SH-SY5Y (cell line): ENCODE data around the gene PCDHGB3.

Experiments used
- GATA2 ChIP-seq: IDR thresholded peaks from 2 replicates; pipeline ENCODE4 v1.6.1; 2011; ENCODE audit warnings: mild to moderate bottlenecking, low read depth, low read length
- GATA3 ChIP-seq: IDR thresholded peaks from 2 replicates; pipeline ENCODE4 v1.6.1; 2011; ENCODE audit warnings: low read depth, mild to moderate bottlenecking, low read length, moderate library complexity

DNA sequence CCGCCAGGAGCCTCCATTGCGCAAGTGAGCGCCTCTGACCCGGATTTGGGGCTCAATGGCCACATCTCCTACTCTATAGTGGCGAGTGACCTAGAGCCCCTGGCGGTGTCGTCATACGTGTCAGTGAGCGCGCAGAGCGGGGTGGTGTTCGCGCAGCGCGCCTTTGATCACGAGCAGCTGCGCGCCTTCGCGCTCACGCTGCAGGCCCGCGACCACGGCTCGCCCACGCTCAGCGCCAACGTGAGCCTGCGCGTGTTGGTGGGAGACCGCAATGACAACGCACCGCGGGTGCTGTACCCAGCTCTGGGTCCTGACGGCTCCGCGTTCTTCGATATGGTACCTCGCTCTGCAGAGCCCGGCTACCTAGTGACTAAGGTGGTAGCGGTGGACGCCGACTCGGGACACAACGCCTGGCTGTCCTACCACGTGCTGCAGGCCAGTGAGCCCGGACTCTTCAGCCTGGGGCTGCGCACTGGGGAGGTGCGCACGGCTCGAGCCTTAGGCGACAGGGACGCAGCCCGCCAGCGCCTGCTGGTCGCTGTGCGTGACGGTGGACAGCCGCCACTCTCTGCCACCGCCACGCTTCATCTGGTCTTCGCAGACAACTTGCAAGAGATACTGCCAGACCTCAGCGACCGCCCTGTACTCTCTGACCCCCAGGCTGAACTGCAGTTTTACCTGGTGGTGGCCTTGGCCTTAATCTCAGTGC lies 39.7 kb downstream of the PCDHGB3 start:
- TF ChIP-seq GATA3: no peak
- TF ChIP-seq GATA2: no peak
